HCT116 (cell line): ENCODE data around the gene SSMEM1. TPM values are rescaled to one million over a fixed set of nuclear protein-coding genes. Genes with fewer than 3 reads are reported as not detected.

ENCODE experiments used
- ATAC-seq: fragments of 200-7000 bp; cut with Tn5 transposase; 2 replicates; pipeline ENCODE4 v1.9.1; 2020; ENCODE audit warnings: mild to moderate bottlenecking, moderate library complexity
- BruUV-seq: library from RNA; stranded (reverse); fragments of 400-500 nt; replicated peaks from 2 replicates; lab custom pipeline; 2021; lab: Mats Ljungman, UMichigan
- CTCF ChIA-PET: fragments of 300-600 bp; sonication (Branson Sonifier 250); formaldehyde crosslinking; loops from one replicate; lab custom pipeline; 2021; ENCODE audit warnings: antibody characterized with exemption; lab: Charles Lee
- POLR2A ChIA-PET: fragments of 300-600, 350-600 bp; sonication (Branson Sonifier 250); formaldehyde crosslinking; loops from one replicate; lab custom pipeline; 2021; ENCODE audit warnings: antibody characterized with exemption; lab: Charles Lee
- RAD21 ChIA-PET, 2 experiments: fragments of 300-600 bp; sonication (Branson Sonifier 250); formaldehyde crosslinking; loops; one replicate each; lab custom pipeline; 2023; ENCODE audit warnings: low total read pairs in 2 of 2; ENCODE audit not compliant: uncharacterized antibody in 2 of 2, unreplicated experiment in 2 of 2, low non-redundant PET in 1 of 2; lab: Charles Lee
- DNase-seq: peaks from one replicate; pipeline ENCODE4 v3.0.0-alpha.2; 2010; ENCODE audit warnings: low read depth, low spot score
- H2AFZ ChIP-seq: fragments of 200-600 bp; shearing (Covaris generic), sonication (generic); 2 replicates; pipeline ENCODE4 v1.6.1; 2017; ENCODE audit warnings: low read depth, mixed run types, mixed read lengths, antibody characterized with exemption, low read length; ENCODE audit not compliant: poor library complexity, severe bottlenecking
- H3K27ac ChIP-seq: 2 replicates; pipeline ENCODE4 v1.5.1; 2012; ENCODE audit warnings: low read depth, low read length
- H3K27me3 ChIP-seq: fragments of 200-600 bp; sonication (generic); 2 replicates; pipeline ENCODE4 v1.6.1; 2016; ENCODE audit warnings: mixed run types, low read length, mixed read lengths; ENCODE audit not compliant: insufficient read depth
- H3K36me3 ChIP-seq, 2 experiments: fragments of 200-500 bp in 1 of 2; fragments of 200-600 bp in 1 of 2; sonication (Bioruptor generic) in 1 of 2; sonication (generic) in 1 of 2; 2 replicates each; pipeline versions ENCODE4 v1.5.1 to v1.6.1; 2014 to 2016; ENCODE audit warnings: low read length in 2 of 2, inconsistent platforms in 1 of 2, mixed read lengths in 1 of 2, mixed run types in 1 of 2; ENCODE audit not compliant: insufficient read depth in 2 of 2, control insufficient read depth in 1 of 2
- H3K4me1 ChIP-seq, 2 experiments: fragments of 200-600 bp in 1 of 2; sonication (generic) in 1 of 2; 2 replicates each; pipeline versions ENCODE4 v1.5.1 to v1.6.1; 2012 to 2017; ENCODE audit warnings: low read length in 2 of 2, inconsistent platforms in 1 of 2, mild to moderate bottlenecking in 1 of 2, mixed read lengths in 1 of 2, mixed run types in 1 of 2, moderate library complexity in 1 of 2; ENCODE audit not compliant: insufficient read depth in 2 of 2, control insufficient read depth in 1 of 2
- H3K4me2 ChIP-seq: fragments of 200-600 bp; sonication (generic); 2 replicates; pipeline ENCODE4 v1.6.1; 2017; ENCODE audit warnings: mixed run types, low read length, mixed read lengths
- H3K4me3 ChIP-seq, 2 experiments: fragments of 200-600 bp in 1 of 2; sonication (generic) in 1 of 2; replicated peaks in 1 of 2; 2 replicates each; pipeline ENCODE4 v1.5.1; 2011 to 2016; ENCODE audit warnings: low read length in 2 of 2, control low read depth in 1 of 2, low read depth in 1 of 2, mild to moderate bottlenecking in 1 of 2, mixed read lengths in 1 of 2, mixed run types in 1 of 2
- H3K79me2 ChIP-seq: fragments of 200-600 bp; sonication (generic); 2 replicates; pipeline ENCODE4 v1.6.1; 2017; ENCODE audit warnings: mild to moderate bottlenecking, mixed run types, low read length, moderate library complexity, mixed read lengths; ENCODE audit not compliant: insufficient read depth
- H3K9ac ChIP-seq: fragments of 200-600 bp; sonication (generic); 2 replicates; pipeline ENCODE4 v1.6.1; 2016; ENCODE audit warnings: low read length, mixed read lengths
- H3K9me2 ChIP-seq: fragments of 200-600 bp; sonication (generic), shearing (Covaris generic); 2 replicates; pipeline ENCODE4 v1.6.1; 2017; ENCODE audit warnings: mixed run types, mild to moderate bottlenecking, moderate library complexity; ENCODE audit not compliant: insufficient read depth
- H3K9me3 ChIP-seq, 2 experiments: fragments of 200-500 bp in 1 of 2; fragments of 200-600 bp in 1 of 2; sonication (Bioruptor generic) in 1 of 2; sonication (generic) in 1 of 2; 2 replicates each; pipeline ENCODE4 v1.6.1; 2014 to 2017; ENCODE audit warnings: low read length in 2 of 2, mixed read lengths in 2 of 2, inconsistent platforms in 1 of 2, low read depth in 1 of 2, mild to moderate bottlenecking in 1 of 2, mixed run types in 1 of 2, moderate library complexity in 1 of 2; ENCODE audit not compliant: control insufficient read depth in 1 of 2, insufficient read depth in 1 of 2
- H4K20me1 ChIP-seq: fragments of 200-600 bp; sonication (generic), shearing (Covaris generic); 2 replicates; pipeline ENCODE4 v1.6.1; 2017; ENCODE audit warnings: mixed run types, mild to moderate bottlenecking, moderate library complexity; ENCODE audit not compliant: insufficient read depth
- CBX3 ChIP-seq: IDR thresholded peaks from 2 replicates; pipeline ENCODE4 v1.6.1; 2012; ENCODE audit warnings: low read depth
- EGR1 ChIP-seq: IDR thresholded peaks from 2 replicates; pipeline ENCODE4 v1.6.1; 2012; ENCODE audit warnings: low read depth
- ELF1 ChIP-seq: IDR thresholded peaks from 2 replicates; pipeline ENCODE4 v1.6.1; 2012; ENCODE audit warnings: low read depth, borderline replicate concordance
- EZH2 ChIP-seq: fragments of 200-600 bp; sonication (generic); IDR thresholded peaks from 2 replicates; pipeline ENCODE4 v1.6.1; 2017; ENCODE audit warnings: antibody characterized with exemption, mixed run types
- EZH2phosphoT487 ChIP-seq: fragments of 200-600 bp; IDR thresholded peaks from 2 replicates; pipeline ENCODE4 v1.6.1; 2018; ENCODE audit warnings: antibody characterized with exemption, borderline replicate concordance
- POLR2A ChIP-seq: IDR thresholded peaks from 2 replicates; pipeline ENCODE4 v1.7.0; 2011; ENCODE audit warnings: borderline replicate concordance; ENCODE audit not compliant: insufficient read depth, insufficient read length; ENCODE audit errors: extremely low read depth
- POLR2AphosphoS5 ChIP-seq: IDR thresholded peaks from 2 replicates; pipeline ENCODE4 v1.6.1; 2011; ENCODE audit warnings: mild to moderate bottlenecking, low read depth, low read length, moderate library complexity
- RAD21 ChIP-seq: IDR thresholded peaks from 2 replicates; pipeline ENCODE4 v1.6.1; 2012; ENCODE audit warnings: low read depth, mild to moderate bottlenecking
- SIN3A ChIP-seq: IDR thresholded peaks from 2 replicates; pipeline ENCODE4 v1.6.1; 2012; ENCODE audit warnings: low read depth
- SP1 ChIP-seq: IDR thresholded peaks from 2 replicates; pipeline ENCODE4 v1.6.1; 2012; ENCODE audit warnings: low read depth
- TCF7L2 ChIP-seq: IDR thresholded peaks from 2 replicates; pipeline ENCODE4 v1.7.0; 2011; ENCODE audit warnings: borderline replicate concordance, inconsistent platforms; ENCODE audit not compliant: insufficient read depth, insufficient read length; ENCODE audit errors: extremely low read depth
- YY1 ChIP-seq: IDR thresholded peaks from 2 replicates; pipeline ENCODE4 v1.6.1; 2011; ENCODE audit warnings: low read length, low read depth, moderate library complexity, mild to moderate bottlenecking; ENCODE audit not compliant: insufficient replicate concordance; ENCODE audit errors: extremely low read depth
- ZNF274 ChIP-seq: fragments of 200-500 bp; sonication (Bioruptor generic); IDR thresholded peaks from 2 replicates; pipeline ENCODE4 v1.6.1; 2014; ENCODE audit warnings: mild to moderate bottlenecking, low read depth, low read length, inconsistent platforms
- intact Hi-C: fragments of 100-400 bp; cut with micrococcal nuclease; formaldehyde crosslinking; loops from 2 replicates; pipeline ENCODE4 v1.10.0; 2022
- total RNA-seq: library from RNA; stranded (reverse); gene quantifications from one replicate; pipeline ENCODE4 v1.2.1, GENCODE V29; 2021; ENCODE audit not compliant: unreplicated experiment
- TF ChIP-seq, protein P1 (sequence below): IDR thresholded peaks from 2 replicates; pipeline ENCODE4 v1.6.1; 2011; ENCODE audit warnings: mild to moderate bottlenecking, low read length, moderate library complexity; ENCODE audit not compliant: insufficient replicate concordance; ENCODE audit errors: extremely low read depth
- TF ChIP-seq, protein P2 (sequence below): IDR thresholded peaks from 2 replicates; pipeline ENCODE4 v1.6.1; 2012

The SSMEM1 gene
- total RNA-seq, 1 experiment from 2014 or later, result not detected

DNA sequence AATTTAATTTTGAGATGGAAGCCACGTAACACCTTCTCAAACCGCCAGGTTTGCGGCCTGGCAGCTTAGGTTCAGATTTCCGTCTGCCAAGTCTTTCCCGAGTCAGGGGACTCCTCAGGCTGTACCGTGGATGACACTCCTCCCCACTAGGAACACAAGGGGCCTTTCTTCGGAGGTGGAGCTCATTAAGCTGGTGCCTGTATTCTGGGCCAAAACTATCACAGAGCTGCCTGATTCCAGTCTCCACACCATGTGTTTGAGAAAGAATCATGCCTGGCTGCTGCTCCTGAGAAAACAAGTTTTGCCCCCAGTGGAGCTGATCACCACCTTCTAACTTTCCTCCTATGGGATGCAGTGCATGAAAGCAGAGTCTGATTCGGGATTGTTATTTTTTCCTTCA is 47.2 kb upstream of the SSMEM1 start:
- intact Hi-C loops, result no loop called here
- H3K36me3 ChIP-seq, result peaks cover 13 to 35% of the 10 kb centered on the region in 2 experiments; a peak in 3 of 4 replicates
- no peak for ATAC-seq

More for the DNA sequence above, 47.2 kb upstream of the SSMEM1 start:
- Histone ChIP-seq H3K27ac (no peak overlapping the region), H3K4me1 (no peaks in the 10 kb centered on the region), H3K79me2 (no peaks in the 10 kb centered on the region), H2AFZ (no peak overlapping the region), H3K9me2 (no peaks in the 10 kb centered on the region), H3K4me2 (no peak overlapping the region), H4K20me1 (no peaks in the 10 kb centered on the region), H3K9ac (no peak overlapping the region), H3K27me3 (no peaks in the 10 kb centered on the region), H3K4me3 (no peak overlapping the region), H3K9me3 (no peaks in the 10 kb centered on the region)
- DNase-seq, result no peak
- ChIA-PET POLR2A (no interaction called here), CTCF (no interaction called here), RAD21 (interaction anchor here in 1 of 2 experiments (0.6 kb wide), 1 partner anchor 14 kb away, joined by 3 read pairs; no protein-coding TSS in a partner anchor)
- TF ChIP-seq RAD21 (no peak), EZH2phosphoT487 (no peak), ZNF274 (no peak), POLR2AphosphoS5 (no peak), YY1 (no peak), EZH2 (no peak), POLR2A (no peak), SIN3A (no peak), EGR1 (no peak), ELF1 (no peak), SP1 (no peak), CBX3 (no peak), TCF7L2 (no peak)
- TF ChIP-seq, protein P1, sequence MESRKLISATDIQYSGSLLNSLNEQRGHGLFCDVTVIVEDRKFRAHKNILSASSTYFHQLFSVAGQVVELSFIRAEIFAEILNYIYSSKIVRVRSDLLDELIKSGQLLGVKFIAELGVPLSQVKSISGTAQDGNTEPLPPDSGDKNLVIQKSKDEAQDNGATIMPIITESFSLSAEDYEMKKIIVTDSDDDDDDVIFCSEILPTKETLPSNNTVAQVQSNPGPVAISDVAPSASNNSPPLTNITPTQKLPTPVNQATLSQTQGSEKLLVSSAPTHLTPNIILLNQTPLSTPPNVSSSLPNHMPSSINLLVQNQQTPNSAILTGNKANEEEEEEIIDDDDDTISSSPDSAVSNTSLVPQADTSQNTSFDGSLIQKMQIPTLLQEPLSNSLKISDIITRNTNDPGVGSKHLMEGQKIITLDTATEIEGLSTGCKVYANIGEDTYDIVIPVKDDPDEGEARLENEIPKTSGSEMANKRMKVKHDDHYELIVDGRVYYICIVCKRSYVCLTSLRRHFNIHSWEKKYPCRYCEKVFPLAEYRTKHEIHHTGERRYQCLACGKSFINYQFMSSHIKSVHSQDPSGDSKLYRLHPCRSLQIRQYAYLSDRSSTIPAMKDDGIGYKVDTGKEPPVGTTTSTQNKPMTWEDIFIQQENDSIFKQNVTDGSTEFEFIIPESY, result no peak
- TF ChIP-seq, protein P2, sequence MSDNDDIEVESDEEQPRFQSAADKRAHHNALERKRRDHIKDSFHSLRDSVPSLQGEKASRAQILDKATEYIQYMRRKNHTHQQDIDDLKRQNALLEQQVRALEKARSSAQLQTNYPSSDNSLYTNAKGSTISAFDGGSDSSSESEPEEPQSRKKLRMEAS, result no peak
- BruUV-seq, result no TSS peak
